HepG2 (cell line): ENCODE results near the gene E2F8. TPM values are rescaled to one million over a fixed set of nuclear protein-coding genes. Genes with fewer than 3 reads are reported as not detected.

Experiments
- ATAC-seq: fragments of 200-7000 bp; cut with Tn5 transposase; 3 replicates; pipeline ENCODE4 v1.9.1; 2020; ENCODE audit warnings: mild to moderate bottlenecking, moderate library complexity
- BruUV-seq: library from RNA; stranded (reverse); fragments of 400-500 nt; replicated peaks from 2 replicates; lab custom pipeline; 2021; lab: Mats Ljungman, UMichigan
- CTCF ChIA-PET: fragments of 300-600 bp; formaldehyde crosslinking; extraction: SDS; loops from one replicate; lab custom pipeline; 2021; ENCODE audit warnings: low total read pairs, inconsistent platforms, low intra/inter-chr PET ratio; lab: Yijun Ruan, JAX
- POLR2A ChIA-PET: fragments of 350-600 bp; sonication (Branson Sonifier 250); formaldehyde crosslinking; loops from one replicate; lab custom pipeline; 2020; ENCODE audit warnings: antibody characterized with exemption, inconsistent platforms; lab: Yijun Ruan, JAX
- DNase-seq: peaks from one replicate; pipeline ENCODE4 v3.0.0-alpha.2; 2015; ENCODE audit warnings: low spot score
- FAIRE-seq: peaks from 3 replicates; lab custom pipeline; 2011; peaks lifted over from hg19 to GRCh38; lab: Jason Lieb, UNC
- H2AFZ ChIP-seq: one replicate; pipeline ENCODE4 v1.6.1; 2011; ENCODE audit warnings: low read length, inconsistent platforms
- H3K27ac ChIP-seq: fragments of 300-600 bp; 3 replicates; pipeline ENCODE4 v1.8.0; 2011; ENCODE audit warnings: mixed run types, mild to moderate bottlenecking, mixed read lengths, low read length, inconsistent platforms; ENCODE audit not compliant: insufficient read depth; ENCODE audit errors: extremely low read length
- H3K27me3 ChIP-seq, 2 experiments: fragments of 200-600 bp in 1 of 2; 2 replicates in 1 of 2; 3 replicates in 1 of 2; pipeline versions ENCODE4 v1.6.0 to v1.8.0; 2011; ENCODE audit warnings: low read length in 2 of 2, mild to moderate bottlenecking in 2 of 2, moderate library complexity in 2 of 2, inconsistent platforms in 1 of 2; ENCODE audit not compliant: insufficient read depth in 2 of 2, control insufficient read depth in 1 of 2
- H3K36me3 ChIP-seq, 2 experiments: fragments of 200-600 bp in 1 of 2; replicated peaks in 1 of 2; 2 replicates in 1 of 2; 3 replicates in 1 of 2; pipeline versions ENCODE4 v1.5.1 to v1.8.0; 2011; ENCODE audit warnings: low read length in 2 of 2, inconsistent platforms in 1 of 2; ENCODE audit not compliant: insufficient read depth in 2 of 2, control insufficient read depth in 1 of 2
- H3K4me1 ChIP-seq: 2 replicates; pipeline ENCODE4 v1.5.1; 2012; ENCODE audit warnings: low read length, inconsistent platforms; ENCODE audit not compliant: insufficient read depth
- H3K4me2 ChIP-seq: 2 replicates; pipeline ENCODE4 v1.6.0; 2011; ENCODE audit warnings: low read depth, low read length, inconsistent platforms
- H3K4me3 ChIP-seq, 3 experiments: fragments of 200-600 bp in 1 of 3; sonication (generic), shearing (Covaris generic) in 1 of 3; replicated peaks in 1 of 3; 2 replicates each; pipeline ENCODE4 v1.5.1; 2011 to 2016; ENCODE audit warnings: low read length in 3 of 3, inconsistent platforms in 2 of 3, low read depth in 2 of 3, mild to moderate bottlenecking in 2 of 3, control low read depth in 1 of 3, mixed read lengths in 1 of 3; ENCODE audit not compliant: insufficient read depth in 1 of 3
- H3K79me2 ChIP-seq: one replicate; pipeline ENCODE4 v1.6.1; 2011; ENCODE audit warnings: low read length, inconsistent platforms; ENCODE audit not compliant: insufficient read depth
- H3K9ac ChIP-seq: 2 replicates; pipeline ENCODE4 v1.6.0; 2011; ENCODE audit warnings: mild to moderate bottlenecking, low read depth, low read length, inconsistent platforms; ENCODE audit not compliant: insufficient read depth
- H3K9me3 ChIP-seq: 2 replicates; pipeline ENCODE4 v1.5.1; 2012; ENCODE audit warnings: mild to moderate bottlenecking, low read length
- H4K20me1 ChIP-seq: 2 replicates; pipeline ENCODE4 v1.6.0; 2011; ENCODE audit warnings: inconsistent platforms, mild to moderate bottlenecking, low read length, moderate library complexity; ENCODE audit not compliant: insufficient read depth
- CBX1 ChIP-seq: IDR thresholded peaks from one replicate; pipeline ENCODE4 v1.6.1; 2016; ENCODE audit warnings: antibody characterized with exemption, low read depth
- DNMT3B ChIP-seq: conservative IDR thresholded peaks from 2 replicates; pipeline ENCODE4 v1.6.1; 2016; ENCODE audit warnings: missing biosample characterization, control low read depth
- HIC2 ChIP-seq: sonication (generic); formaldehyde crosslinking; IDR thresholded peaks from 2 replicates; pipeline ENCODE4 v1.9.0; 2022; ENCODE audit warnings: low read depth, missing genetic modification reagents
- HOXA9 ChIP-seq: sonication (generic); formaldehyde crosslinking; IDR thresholded peaks from 2 replicates; pipeline ENCODE4 v1.8.1; 2022; ENCODE audit warnings: missing genetic modification reagents, mild to moderate bottlenecking, moderate library complexity, borderline replicate concordance
- MED1 ChIP-seq: sonication (generic); formaldehyde crosslinking; IDR thresholded peaks from 2 replicates; pipeline ENCODE4 v1.4.0; 2020; ENCODE audit warnings: missing genetic modification reagents
- NR2F2 ChIP-seq: IDR thresholded peaks from 2 replicates; pipeline ENCODE4 v1.6.1; 2012; ENCODE audit warnings: low read depth, inconsistent platforms, borderline replicate concordance
- SAP130 ChIP-seq: IDR thresholded peaks from 2 replicates; pipeline ENCODE4 v1.6.1; 2016; ENCODE audit warnings: low read depth
- SSRP1 ChIP-seq: IDR thresholded peaks from 2 replicates; pipeline ENCODE4 v1.6.1; 2016; ENCODE audit warnings: control low read depth
- UBTF ChIP-seq: sonication (generic); formaldehyde crosslinking; IDR thresholded peaks from 2 replicates; pipeline ENCODE4 v1.4.0; 2020; ENCODE audit warnings: mild to moderate bottlenecking, missing genetic modification reagents
- ZBTB26 ChIP-seq: IDR thresholded peaks from 2 replicates; pipeline ENCODE4 v1.6.1; 2016; ENCODE audit warnings: missing compliant biosample characterization, missing genetic modification reagents, borderline replicate concordance
- ZNF136 ChIP-seq: sonication (generic); formaldehyde crosslinking; IDR thresholded peaks from 2 replicates; pipeline ENCODE4 v1.8.1; 2022; ENCODE audit warnings: low read depth, mild to moderate bottlenecking, moderate library complexity, missing genetic modification reagents
- ZNF160 ChIP-seq: sonication (generic); formaldehyde crosslinking; IDR thresholded peaks from 2 replicates; pipeline ENCODE4 v1.8.0; 2022; ENCODE audit warnings: mild to moderate bottlenecking, inconsistent platforms, missing genetic modification reagents
- ZNF20 ChIP-seq: sonication (generic); formaldehyde crosslinking; IDR thresholded peaks from 2 replicates; pipeline ENCODE4 v1.4.0; 2020; ENCODE audit warnings: mild to moderate bottlenecking, moderate library complexity, missing genetic modification reagents
- ZNF317 ChIP-seq: sonication (generic); formaldehyde crosslinking; IDR thresholded peaks from 2 replicates; pipeline ENCODE4 v1.5.0; 2020; ENCODE audit warnings: mild to moderate bottlenecking, missing genetic modification reagents
- ZNF552 ChIP-seq: sonication (generic); formaldehyde crosslinking; IDR thresholded peaks from 2 replicates; pipeline ENCODE4 v1.9.0; 2022; ENCODE audit warnings: missing genetic modification reagents, mild to moderate bottlenecking, borderline replicate concordance
- ZNF619 ChIP-seq: sonication (generic); formaldehyde crosslinking; IDR thresholded peaks from 2 replicates; pipeline ENCODE4 v1.4.0; 2020; ENCODE audit warnings: mild to moderate bottlenecking, missing genetic modification reagents
- ZNF674 ChIP-seq: sonication (generic); formaldehyde crosslinking; IDR thresholded peaks from 2 replicates; pipeline ENCODE4 v1.5.0; 2020; ENCODE audit warnings: low read depth, mild to moderate bottlenecking, missing genetic modification reagents
- ZSCAN25 ChIP-seq: sonication (generic); formaldehyde crosslinking; IDR thresholded peaks from 2 replicates; pipeline ENCODE4 v1.8.0; 2022; ENCODE audit warnings: mild to moderate bottlenecking, missing genetic modification reagents
- WGBS: methylation state at CpG from one replicate; pipeline ENCODE4 v1.1.6; 2017; ENCODE audit warnings: low lambda C conversion rate; 5-methylcytosine and 5-hydroxymethylcytosine counted together
- in situ Hi-C: cut with HindIII; loops from 2 replicates; pipeline ENCODE4 v1.10.0; 2017; ENCODE audit warnings: low pct_unique_long_range_greater_than_20kb; ENCODE audit not compliant: extremely low pct_ligation_motif_present
- intact Hi-C: fragments of 100-400 bp; cut with micrococcal nuclease; formaldehyde crosslinking; loops from one replicate; pipeline ENCODE4 v1.10.0; 2022; ENCODE audit not compliant: unreplicated experiment
- polyA plus RNA-seq, 8 experiments: library from polyadenylated mRNA; depleted of rRNA in 3 of 8; stranded (reverse) in 7 of 8; unstranded in 1 of 8; fragments of >200 nt; fragmentation: Illumina TruSeq in 4 of 8; extraction: Trizol in 4 of 8; gene quantifications; 2 replicates each; pipeline versions ENCODE4 v1.2.1 to v1.2.3, GENCODE V29; 2011 to 2016; ENCODE audit warnings: low read depth in 4 of 8, missing spikeins in 1 of 8, mixed read lengths in 1 of 8; ENCODE audit not compliant: insufficient read depth in 1 of 8
- total RNA-seq, 5 experiments: library from RNA; depleted of rRNA; stranded (reverse); fragments of >200 nt; fragmentation: Illumina TruSeq; extraction: Trizol; gene quantifications; 2 replicates each; pipeline ENCODE4 v1.2.3, GENCODE V29; 2016; ENCODE audit warnings: low read depth in 1 of 5

The E2F8 gene
- total and polyA plus RNA-seq, 2 of the 13 experiments (the other 11 are each of a cell fraction or from before 2014, with no cell fraction given) = 3.3 to 8.9 TPM

GRCh38 chr11:19201737-19202605 lies 38.8 kb downstream of the E2F8 start, which contains the start of gene CSRP3:
TSS of gene CSRP3 (minus strand) at chr11:19201983. CDS start at chr11:19192448, 9,535 bp downstream.
- no peaks in the 10 kb centered on the region for H3K9me3 ChIP-seq
- in situ Hi-C loops = no loop called here
- peaks cover 0 to 18% of the 10 kb centered on the region in 2 experiments; a peak in 2 of 5 replicates for H3K27me3 ChIP-seq
- intact Hi-C loops = no loop called here
- ChIA-PET CTCF (no interaction called here), POLR2A (no interaction called here)
- WGBS = 4% methylated on average over 7 of the region's 7 CpGs
- DNase-seq (no peak), FAIRE-seq (no peak), ATAC-seq (no peak)
- no peaks in the 10 kb centered on the region for H3K4me1 ChIP-seq
- H3K27ac ChIP-seq = no peak within 1 kb of the TSS
- no peak within 1 kb of the TSS for H3K4me2 ChIP-seq
- no peaks in the 10 kb centered on the region for H3K79me2 ChIP-seq
- H4K20me1 ChIP-seq = no peaks in the 10 kb centered on the region
- TF ChIP-seq CBX1 = no peak
- no peak for TF ChIP-seq ZNF619 (CRISPR knock-in tag)
- no peak for TF ChIP-seq HIC2 (CRISPR knock-in tag)
- TF ChIP-seq ZSCAN25 (CRISPR knock-in tag) = no peak
- TF ChIP-seq NR2F2 = no peak
- no peak for TF ChIP-seq ZNF317
- no peak for TF ChIP-seq SSRP1 (CRISPR knock-in tag)
- TF ChIP-seq ZNF20 (CRISPR knock-in tag) = no peak
- no peak for TF ChIP-seq ZNF160 (CRISPR knock-in tag)
- no peak for TF ChIP-seq ZBTB26
- no peak for TF ChIP-seq ZNF552 (CRISPR knock-in tag)
- TF ChIP-seq MED1 (CRISPR knock-in tag) = no peak
- no peak for TF ChIP-seq HOXA9
- TF ChIP-seq SAP130 (CRISPR knock-in tag) = no peak
- no peak for TF ChIP-seq UBTF (CRISPR knock-in tag)
- TF ChIP-seq ZNF136 (CRISPR knock-in tag) = no peak
- TF ChIP-seq ZNF674 (CRISPR knock-in tag) = no peak
- TF ChIP-seq DNMT3B (CRISPR knock-in tag) = no peak
- H3K9ac ChIP-seq = no peak within 1 kb of the TSS
- no peaks in the 10 kb centered on the region for H3K36me3 ChIP-seq
- BruUV-seq = no TSS peak
- no peak within 1 kb of the TSS for H3K4me3 ChIP-seq
- H2AFZ ChIP-seq = no peak within 1 kb of the TSS
